Ovary (tissue), 3 donors: ENCODE data around the gene THSD4.

ENCODE experiments used
- CTCF ChIP-seq, 3 donors: fragments of 450-650 bp in 2 of 3; fragments of 200-600 bp in 1 of 3; IDR thresholded peaks; one replicate each; pipeline versions ENCODE4 v1.5.1 to v1.8.0; 2016 to 2022; ENCODE audit warnings: antibody characterized with exemption in 3 of 3, mild to moderate bottlenecking in 1 of 3
- EP300 ChIP-seq: sonication (generic); formaldehyde crosslinking; IDR thresholded peaks from one replicate; pipeline ENCODE4 v1.6.1; 2017; ENCODE audit warnings: antibody characterized with exemption
- POLR2A ChIP-seq: fragments of 450-650 bp; IDR thresholded peaks from one replicate; pipeline ENCODE4 v1.6.1; 2017; ENCODE audit warnings: antibody characterized with exemption, mild to moderate bottlenecking, moderate library complexity
- donor health status: DM: no; HTN: no; CAD: no.

- TF ChIP-seq CTCF (IDR thresholded peaks at IDR 0.05) = no peak
- TF ChIP-seq POLR2A = no peak
- TF ChIP-seq EP300 = no peak
Measured at GRCh38 chr15:71800190-71800589, 684.9 kb downstream of the THSD4 start.
